ENCODE results near the gene KCNT2.

DNA sequence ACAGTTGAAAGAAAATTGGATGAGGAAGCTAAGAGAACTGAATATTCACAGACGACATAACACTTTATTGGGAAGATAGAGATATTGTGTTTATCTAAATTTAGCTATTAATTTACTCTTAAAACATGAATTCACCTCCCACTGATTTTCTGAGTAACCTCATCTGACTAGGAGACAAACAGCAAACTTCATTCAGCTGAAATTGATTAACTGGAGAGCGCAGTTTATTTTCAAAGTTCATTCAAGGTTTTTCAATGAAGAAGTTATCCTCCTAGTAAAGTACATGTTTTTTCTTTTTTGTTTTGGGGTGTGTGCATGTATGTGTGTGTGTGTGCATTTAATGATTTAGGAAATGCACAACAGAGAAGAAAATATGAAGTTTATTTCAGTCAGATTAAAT, 215.0 kb downstream of the KCNT2 start:
- TF ChIP-seq EZH2 (IDR thresholded peaks at IDR 0.05) (no peak), JUND (IDR thresholded peaks at IDR 0.05) (no peak), EZH2phosphoT487 (IDR thresholded peaks at IDR 0.05; ENCODE audit: borderline replicate concordance) (no peak), POLR2AphosphoS5 (IDR thresholded peaks at IDR 0.05; ENCODE audit: low read depth, low read length) (no peak), CTCF (IDR thresholded peaks at IDR 0.05 in 2 of 3, conservative IDR thresholded peaks at IDR 0.05 in 1 of 3; ENCODE audit: borderline replicate concordance in 1 of 3, insufficient read depth in 1 of 3, low read depth in 2 of 3, low read length in 2 of 3) (no peak), YY1 (IDR thresholded peaks at IDR 0.05; ENCODE audit: extremely low read depth, insufficient replicate concordance, low read depth, low read length) (no peak), POLR2A (IDR thresholded peaks at IDR 0.05; ENCODE audit: borderline replicate concordance, extremely low read depth, insufficient read depth, insufficient read length) (no peak), RAD21 (IDR thresholded peaks at IDR 0.05; ENCODE audit: low read depth) (no peak)

Data from HCT116 (cell line).